ENCODE results near the gene FBLN1. TPM values are rescaled to one million over a fixed set of nuclear protein-coding genes. Genes with fewer than 3 reads are reported as not detected.

Gene FBLN1
- total and polyA plus RNA-seq, 2 of the 8 experiments (the other 6 are each of a cell fraction or from before 2014, with no cell fraction given), result 159 to 168 TPM

- POLR2A ChIA-PET (ENCODE audit: partially characterized antibody), result no interaction called here
- H3K9ac ChIP-seq (replicated peaks in 1 of 4; ENCODE audit: extremely low read depth in 1 of 4, low read depth in 3 of 4, low read length in 3 of 4), result no peak overlapping the region
- no peak overlapping the region for H2AK5ac ChIP-seq (ENCODE audit: low read depth, low read length)
- no peaks in the 10 kb centered on the region for H3K79me1 ChIP-seq (ENCODE audit: low read depth, low read length)
- H3K23ac ChIP-seq (ENCODE audit: insufficient read length), result no peak overlapping the region
- DNase-seq (ENCODE audit: low read depth in 1 of 2, low spot score in 2 of 2) (no peak), FAIRE-seq (no peak)
- no peak overlapping the region for H4K5ac ChIP-seq (ENCODE audit: insufficient read length, low read depth, low read length)
- 0 out of 2 replicates have a peak, but pooled peaks cover 3% of the 10 kb centered on the region for H3K23me2 ChIP-seq (ENCODE audit: low read depth, low read length)
- H3K27me3 ChIP-seq (replicated peaks in 1 of 4; ENCODE audit: control insufficient read depth in 3 of 4, extremely low read depth in 1 of 4, insufficient read depth in 3 of 4, low read length in 3 of 4), result no peaks in the 10 kb centered on the region
- H3K36me3 ChIP-seq (ENCODE audit: control insufficient read depth in 2 of 4, insufficient read depth in 4 of 4, low read length in 3 of 4), result no peaks in the 10 kb centered on the region
- no peak overlapping the region for H2BK12ac ChIP-seq (ENCODE audit: low read depth, low read length)
- no peak overlapping the region for H3K4ac ChIP-seq (replicated peaks; ENCODE audit: insufficient read length, low read depth, low read length)
- H3K14ac ChIP-seq (ENCODE audit: insufficient read length), result no peak overlapping the region
- no peak overlapping the region for H2BK5ac ChIP-seq (ENCODE audit: low read depth, low read length)
- no peak overlapping the region for H2BK15ac ChIP-seq (ENCODE audit: low read length)
- H4K91ac ChIP-seq (replicated peaks; ENCODE audit: insufficient read length, low read length), result no peak overlapping the region
- H4K8ac ChIP-seq (ENCODE audit: extremely low read depth, insufficient read depth, low read length), result no peak overlapping the region
- H3K27ac ChIP-seq (ENCODE audit: low read depth, low read length), result no peak overlapping the region
- H3K9me3 ChIP-seq (ENCODE audit: insufficient read depth in 2 of 2, low read depth in 1 of 2, low read length in 1 of 2), result no peaks in the 10 kb centered on the region
- H2BK120ac ChIP-seq (replicated peaks; ENCODE audit: low read depth, low read length), result no peak overlapping the region
- H3K56ac ChIP-seq (replicated peaks; ENCODE audit: insufficient read length, low read depth, low read length), result no peak overlapping the region
- no peak overlapping the region for H3K4me2 ChIP-seq (ENCODE audit: insufficient read depth in 1 of 2, low read depth in 2 of 2, low read length in 2 of 2)
- CTCF ChIA-PET (ENCODE audit: partially characterized antibody), result no interaction called here
- H3K79me2 ChIP-seq (ENCODE audit: control insufficient read depth in 1 of 2, insufficient read depth in 2 of 2, low read length in 2 of 2), result no peaks in the 10 kb centered on the region
- no peak overlapping the region for H2AFZ ChIP-seq (ENCODE audit: low read length)
- H3K4me1 ChIP-seq (replicated peaks in 1 of 4; ENCODE audit: control insufficient read depth in 3 of 4, insufficient read depth in 4 of 4, low read length in 3 of 4), result peaks cover 1 to 3% (median 3%) of the 10 kb centered on the region in 4 experiments; a peak in 4 of 7 replicates
- H4K20me1 ChIP-seq (replicated peaks in 1 of 2; ENCODE audit: control insufficient read depth in 1 of 2, insufficient read depth in 2 of 2, low read length in 2 of 2), result no peaks in the 10 kb centered on the region
- no peak overlapping the region for H3K18ac ChIP-seq (ENCODE audit: extremely low read depth, low read length)
- H2BK20ac ChIP-seq (ENCODE audit: low read length), result no peak overlapping the region
- H3K4me3 ChIP-seq (ENCODE audit: extremely low read depth in 1 of 4, insufficient read depth in 2 of 4, low read depth in 3 of 4, low read length in 4 of 4), result no peak overlapping the region
- WGBS, 2 experiments (ENCODE audit: extremely low coverage in 1 of 2, insufficient coverage in 1 of 2, insufficient read length in 1 of 2, insufficient replicate concordance in 2 of 2, low coverage in 1 of 2, low lambda C conversion rate in 2 of 2, missing lambda C conversion rate in 1 of 2), result 83% methylated on average over 2 of the region's 2 CpGs; no CpG with 5 or more reads in 1 of the 2 experiments
- TF ChIP-seq ATF3 (IDR thresholded peaks at IDR 0.05; ENCODE audit: insufficient read depth, low read depth, low read length), result no peak
- TF ChIP-seq EP300 (IDR thresholded peaks at IDR 0.05; ENCODE audit: borderline replicate concordance in 1 of 2, low read depth in 2 of 2, low read length in 2 of 2), result no peak
- no peak for TF ChIP-seq NANOG (IDR thresholded peaks at IDR 0.05; ENCODE audit: insufficient read depth, low read depth, low read length, poor library complexity, severe bottlenecking)
Observed at GRCh38 chr22:45616432-45616831, 113.7 kb downstream of the FBLN1 start.

Data from H1 (cell line).